A673 (cell line): ENCODE measurements around the gene INCENP. TPM values are rescaled to one million over a fixed set of nuclear protein-coding genes. Genes with fewer than 3 reads are reported as not detected.

ENCODE experiments used
- BruUV-seq: library from RNA; stranded (reverse); fragments of 400-500 nt; replicated peaks from 2 replicates; lab custom pipeline; 2021; lab: Mats Ljungman, UMichigan
- CTCF ChIA-PET: fragments of 300-600 bp; sonication (Branson Sonifier 250); formaldehyde crosslinking; loops from one replicate; lab custom pipeline; 2022; ENCODE audit warnings: antibody characterized with exemption; lab: Charles Lee
- POLR2A ChIA-PET: fragments of 300-600 bp; sonication (Branson Sonifier 250); formaldehyde crosslinking; loops from one replicate; lab custom pipeline; 2022; ENCODE audit warnings: antibody characterized with exemption; ENCODE audit not compliant: low non-redundant PET; lab: Charles Lee
- DNase-seq: peaks from one replicate; pipeline ENCODE4 v3.0.0-alpha.2; 2015; ENCODE audit warnings: low spot score
- H3K27ac ChIP-seq: fragments of 200-600 bp; sonication (generic); 2 replicates; pipeline ENCODE4 v1.5.1; 2016; ENCODE audit warnings: mixed run types, low read depth, mild to moderate bottlenecking, mixed read lengths, antibody characterized with exemption, low read length; ENCODE audit not compliant: poor library complexity, severe bottlenecking
- H3K27me3 ChIP-seq: fragments of 200-600 bp; sonication (generic); replicated peaks from 2 replicates; pipeline ENCODE4 v1.6.1; 2017; ENCODE audit warnings: mixed run types, low read depth, mild to moderate bottlenecking, mixed read lengths, antibody characterized with exemption, low read length; ENCODE audit not compliant: insufficient read depth, poor library complexity
- H3K36me3 ChIP-seq: fragments of 200-600 bp; sonication (generic); 2 replicates; pipeline ENCODE4 v1.6.1; 2016; ENCODE audit warnings: mixed run types, mild to moderate bottlenecking, mixed read lengths, antibody characterized with exemption, low read length; ENCODE audit not compliant: insufficient read depth, poor library complexity, severe bottlenecking
- H3K4me1 ChIP-seq: fragments of 200-600 bp; sonication (generic); 2 replicates; pipeline ENCODE4 v1.6.1; 2017; ENCODE audit warnings: mixed run types, mild to moderate bottlenecking, mixed read lengths, antibody characterized with exemption, low read length; ENCODE audit not compliant: insufficient read depth, poor library complexity, severe bottlenecking
- H3K4me3 ChIP-seq: fragments of 200-600 bp; sonication (generic); 2 replicates; pipeline ENCODE4 v1.5.1; 2016; ENCODE audit warnings: low read depth, mixed run types, mild to moderate bottlenecking, mixed read lengths, low read length; ENCODE audit not compliant: poor library complexity, severe bottlenecking
- H3K9me3 ChIP-seq: fragments of 200-600 bp; sonication (generic); 2 replicates; pipeline ENCODE4 v1.6.1; 2016; ENCODE audit warnings: mixed run types, low read depth, mild to moderate bottlenecking, mixed read lengths, antibody characterized with exemption, low read length; ENCODE audit not compliant: poor library complexity, severe bottlenecking
- EZH2 ChIP-seq: fragments of 200-600 bp; sonication (generic); IDR thresholded peaks from 2 replicates; pipeline ENCODE4 v1.6.1; 2017; ENCODE audit warnings: borderline replicate concordance, low read depth, mild to moderate bottlenecking, mixed read lengths, antibody characterized with exemption, low read length; ENCODE audit not compliant: poor library complexity, severe bottlenecking
- intact Hi-C: fragments of 100-400 bp; cut with micrococcal nuclease; formaldehyde crosslinking; loops from one replicate; pipeline ENCODE4 v1.10.0; 2022; ENCODE audit not compliant: unreplicated experiment
- total RNA-seq: library from RNA; stranded (reverse); gene quantifications from 2 replicates; pipeline ENCODE4 v1.2.3, GENCODE V29; 2021
- TF ChIP-seq, protein P1 (sequence below): fragments of 300-800, 200-600 bp; sonication (generic); conservative IDR thresholded peaks from 2 replicates; pipeline ENCODE4 v1.5.1; 2017; ENCODE audit warnings: low read depth, mild to moderate bottlenecking, antibody characterized with exemption, low read length, moderate library complexity, mixed read lengths

The INCENP gene
- total RNA-seq, 1 experiment from 2014 or later, result 233 TPM

DNA sequence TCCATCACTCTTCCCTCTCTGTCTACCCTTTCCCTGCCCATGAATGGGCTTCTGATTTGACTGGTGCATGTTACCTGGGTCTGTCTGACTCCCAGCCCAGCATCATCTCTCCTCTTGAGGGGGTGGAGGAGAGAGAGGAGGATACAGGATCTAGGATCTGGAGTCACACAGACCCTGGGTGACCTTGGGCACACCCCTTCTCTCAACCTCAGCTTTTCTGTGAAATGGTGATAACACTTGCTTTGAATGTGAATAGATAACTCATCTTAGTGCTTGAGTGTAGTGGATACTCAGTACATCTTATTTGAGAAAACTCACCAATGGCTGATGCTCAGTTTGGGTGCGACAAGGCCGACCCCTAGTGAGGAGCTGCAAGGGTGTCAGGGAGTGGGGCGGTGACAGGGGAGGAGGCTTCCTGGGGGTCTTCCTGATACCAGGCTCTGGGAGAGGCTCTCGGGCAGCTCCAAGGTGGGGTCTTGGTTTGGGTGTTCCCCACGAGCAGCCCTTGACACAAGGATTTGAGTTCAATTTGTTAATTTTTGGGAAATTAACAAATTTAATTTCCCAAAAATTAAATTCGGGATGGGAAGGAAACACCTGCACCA lies 9.0 kb downstream of the INCENP start:
- Histone ChIP-seq H3K9me3 (no peaks in the 10 kb centered on the region), H3K4me1 (no peaks in the 10 kb centered on the region), H3K27ac (no peak overlapping the region), H3K36me3 (peaks cover 94% of the 10 kb centered on the region), H3K27me3 (no peaks in the 10 kb centered on the region), H3K4me3 (no peak overlapping the region)
- no peak for DNase-seq
- intact Hi-C loops, result no loop called here
- POLR2A ChIA-PET, result interaction anchor here (0.6 kb wide), 1 partner anchor 11 kb away, joined by 9 read pairs; no protein-coding TSS in a partner anchor
- TF ChIP-seq, protein P1, sequence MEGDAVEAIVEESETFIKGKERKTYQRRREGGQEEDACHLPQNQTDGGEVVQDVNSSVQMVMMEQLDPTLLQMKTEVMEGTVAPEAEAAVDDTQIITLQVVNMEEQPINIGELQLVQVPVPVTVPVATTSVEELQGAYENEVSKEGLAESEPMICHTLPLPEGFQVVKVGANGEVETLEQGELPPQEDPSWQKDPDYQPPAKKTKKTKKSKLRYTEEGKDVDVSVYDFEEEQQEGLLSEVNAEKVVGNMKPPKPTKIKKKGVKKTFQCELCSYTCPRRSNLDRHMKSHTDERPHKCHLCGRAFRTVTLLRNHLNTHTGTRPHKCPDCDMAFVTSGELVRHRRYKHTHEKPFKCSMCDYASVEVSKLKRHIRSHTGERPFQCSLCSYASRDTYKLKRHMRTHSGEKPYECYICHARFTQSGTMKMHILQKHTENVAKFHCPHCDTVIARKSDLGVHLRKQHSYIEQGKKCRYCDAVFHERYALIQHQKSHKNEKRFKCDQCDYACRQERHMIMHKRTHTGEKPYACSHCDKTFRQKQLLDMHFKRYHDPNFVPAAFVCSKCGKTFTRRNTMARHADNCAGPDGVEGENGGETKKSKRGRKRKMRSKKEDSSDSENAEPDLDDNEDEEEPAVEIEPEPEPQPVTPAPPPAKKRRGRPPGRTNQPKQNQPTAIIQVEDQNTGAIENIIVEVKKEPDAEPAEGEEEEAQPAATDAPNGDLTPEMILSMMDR, result no peak
- no peak for TF ChIP-seq EZH2
- CTCF ChIA-PET, result no interaction called here
- no TSS peak for BruUV-seq

DNA sequence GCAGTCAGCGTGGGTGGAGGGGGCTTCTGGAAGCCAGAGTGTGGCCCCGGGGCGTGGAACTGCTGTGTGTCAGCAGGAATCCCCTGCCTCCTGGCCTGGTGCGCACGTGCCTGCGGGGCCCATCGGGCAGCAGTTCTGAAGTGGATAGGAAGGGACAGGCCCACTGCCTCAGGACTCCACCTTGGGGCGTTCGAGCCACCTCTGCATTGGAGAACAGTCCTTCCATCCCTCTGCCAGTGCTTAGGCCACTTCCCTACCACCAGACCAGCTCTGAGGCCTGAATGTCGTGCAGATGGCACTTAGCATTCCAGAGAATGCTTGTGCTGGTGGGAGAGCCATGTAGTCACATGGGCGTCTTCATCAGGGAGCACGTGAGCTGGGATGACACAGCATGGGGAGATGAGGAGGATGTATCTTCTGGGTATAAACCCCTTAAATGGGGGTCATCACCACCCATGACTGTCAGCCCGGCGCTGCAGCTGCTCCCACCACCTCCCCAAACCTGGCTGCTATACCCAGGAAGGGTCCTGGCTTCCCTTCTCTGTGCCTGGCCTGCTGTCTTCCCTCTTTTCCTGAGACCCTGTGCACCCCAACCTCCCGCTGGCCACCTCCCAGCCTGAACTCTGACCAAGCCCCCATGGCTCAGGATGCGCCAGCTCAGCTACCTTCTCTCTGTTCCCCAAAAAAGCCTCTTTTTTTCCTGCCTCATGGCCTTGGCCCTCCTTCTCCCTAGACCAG lies 9.7 kb downstream of the INCENP start:
- intact Hi-C loops, result no loop called here
- Histone ChIP-seq H3K27ac (no peak overlapping the region), H3K9me3 (no peaks in the 10 kb centered on the region), H3K4me3 (no peak overlapping the region), H3K4me1 (no peaks in the 10 kb centered on the region), H3K36me3 (peaks cover 94% of the 10 kb centered on the region), H3K27me3 (no peaks in the 10 kb centered on the region)
- TF ChIP-seq, protein P1, result no peak
- no peak for TF ChIP-seq EZH2
- POLR2A ChIA-PET, result no interaction called here
- no TSS peak for BruUV-seq
- DNase-seq, result no peak
- CTCF ChIA-PET, result no interaction called here

DNA sequence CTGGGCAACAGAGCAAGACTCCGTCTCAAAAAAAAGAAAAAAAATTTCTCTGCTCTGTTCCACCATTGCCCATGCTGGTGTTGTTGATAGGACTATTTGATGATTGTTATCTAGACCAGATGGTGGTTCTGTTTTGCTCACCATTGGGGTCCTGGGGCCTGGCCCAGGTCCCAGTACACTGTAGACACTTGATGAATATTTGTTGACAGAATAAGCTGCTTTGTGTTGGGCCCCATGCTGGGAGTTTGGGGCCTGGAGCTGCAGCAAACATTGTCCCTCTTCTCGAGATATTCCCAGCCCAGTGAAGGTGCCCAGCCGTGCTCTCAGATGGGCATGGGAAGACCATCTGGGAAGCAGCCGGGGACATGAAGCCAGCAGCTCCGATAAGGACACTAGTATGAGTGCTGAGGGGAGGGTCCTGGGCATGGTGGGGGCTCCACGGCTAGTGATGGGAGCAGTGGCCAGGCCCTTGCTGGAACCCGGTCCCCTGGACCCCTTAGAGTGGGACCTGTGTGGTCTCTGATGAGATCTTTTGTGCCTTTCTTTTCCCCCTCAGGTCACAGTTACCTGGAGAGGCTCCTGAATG lies 13.6 kb downstream of the INCENP start:
- Histone ChIP-seq H3K27ac (no peak overlapping the region), H3K27me3 (no peaks in the 10 kb centered on the region), H3K4me1 (no peaks in the 10 kb centered on the region), H3K9me3 (no peaks in the 10 kb centered on the region), H3K4me3 (no peak overlapping the region), H3K36me3 (peaks cover 94% of the 10 kb centered on the region)
- TF ChIP-seq, protein P1, result no peak
- TF ChIP-seq EZH2, result no peak
- intact Hi-C loops, result no loop called here
- ChIA-PET POLR2A (no interaction called here), CTCF (no interaction called here)
- BruUV-seq, result no TSS peak
- DNase-seq, result peak; percentile 31
